Astrocyte (in vitro differentiated cells and primary cell): Measurements from ENCODE around the gene SSX2B. TPM values are rescaled to one million over a fixed set of nuclear protein-coding genes. Genes with fewer than 3 reads are reported as not detected.

Experiments
- total RNA-seq: library from RNA; stranded (reverse); gene quantifications from 2 replicates; pipeline ENCODE4 v1.2.1, GENCODE V29; 2021

Gene SSX2B
- total RNA-seq, 1 donor from 2014 or later, result not detected

Other genes with a start within 250 kb of the SSX2B start
- not detected in 2 replicates for gene XAGE1B, start 234.2 kb upstream of the SSX2B start, total RNA-seq
- not detected in 2 replicates for gene SSX7, start 96.4 kb upstream of the SSX2B start, total RNA-seq
- gene SSX2, start 44.1 kb upstream of the SSX2B start, total RNA-seq, result not detected in 2 replicates
- gene SPANXN5, start 46.2 kb downstream of the SSX2B start, total RNA-seq, result not detected in 2 replicates
- not detected in 2 replicates for gene XAGE5, start 60.0 kb downstream of the SSX2B start, total RNA-seq
- gene XAGE3, start 116.8 kb downstream of the SSX2B start, total RNA-seq, result not detected in 2 replicates
- 19.4 and 21.4 TPM in 2 replicates for gene FAM156B, start 146.1 kb downstream of the SSX2B start, total RNA-seq
- gene FAM156A, start 207.3 kb downstream of the SSX2B start, total RNA-seq, result 24.1 and 24.2 TPM in 2 replicates